A673 (cell line): ENCODE data around the gene FAM174C.

Source experiments
- EZH2 ChIP-seq: fragments of 200-600 bp; sonication (generic); IDR thresholded peaks from 2 replicates; pipeline ENCODE4 v1.6.1; 2017; ENCODE audit warnings: borderline replicate concordance, low read depth, mild to moderate bottlenecking, mixed read lengths, antibody characterized with exemption, low read length; ENCODE audit not compliant: poor library complexity, severe bottlenecking
- TF ChIP-seq, protein P1 (sequence below): fragments of 300-800, 200-600 bp; sonication (generic); conservative IDR thresholded peaks from 2 replicates; pipeline ENCODE4 v1.5.1; 2017; ENCODE audit warnings: low read depth, mild to moderate bottlenecking, antibody characterized with exemption, low read length, moderate library complexity, mixed read lengths

DNA sequence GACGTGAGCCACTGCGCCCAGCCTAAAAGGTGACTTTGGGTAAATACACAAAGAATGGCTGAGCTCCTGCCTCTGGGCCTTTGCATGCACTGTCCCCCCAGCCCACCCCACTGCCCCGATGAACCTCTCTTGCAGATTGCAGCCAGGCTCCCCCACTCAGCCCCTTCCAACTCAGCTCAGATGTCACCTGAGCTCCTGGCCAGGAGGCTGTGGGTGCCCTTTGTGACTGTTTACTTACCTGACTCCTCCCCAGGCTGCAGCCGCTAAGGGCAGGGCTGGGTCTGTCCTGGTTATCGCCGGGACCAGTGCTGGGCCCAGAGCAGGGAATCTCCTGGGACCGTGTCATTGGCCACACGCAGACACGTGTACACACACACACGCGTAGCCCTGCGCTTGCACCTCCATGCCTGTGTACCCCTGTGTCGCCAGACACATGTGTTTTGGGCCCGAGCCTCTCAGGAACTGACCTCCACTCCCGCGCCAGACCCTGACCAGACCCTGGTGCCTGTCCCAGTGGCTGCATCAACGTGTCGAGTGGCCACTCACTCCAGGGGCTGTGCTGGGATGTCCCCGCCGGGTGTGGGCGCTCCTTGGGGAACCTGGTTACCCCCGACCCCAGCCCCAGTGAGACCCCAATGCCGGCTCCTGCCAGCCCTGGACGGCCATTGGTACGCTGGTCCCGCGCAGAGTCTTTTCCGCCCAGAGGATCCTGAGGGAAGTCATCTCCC is 29.0 kb downstream of the FAM174C start:
- TF ChIP-seq, protein P1, sequence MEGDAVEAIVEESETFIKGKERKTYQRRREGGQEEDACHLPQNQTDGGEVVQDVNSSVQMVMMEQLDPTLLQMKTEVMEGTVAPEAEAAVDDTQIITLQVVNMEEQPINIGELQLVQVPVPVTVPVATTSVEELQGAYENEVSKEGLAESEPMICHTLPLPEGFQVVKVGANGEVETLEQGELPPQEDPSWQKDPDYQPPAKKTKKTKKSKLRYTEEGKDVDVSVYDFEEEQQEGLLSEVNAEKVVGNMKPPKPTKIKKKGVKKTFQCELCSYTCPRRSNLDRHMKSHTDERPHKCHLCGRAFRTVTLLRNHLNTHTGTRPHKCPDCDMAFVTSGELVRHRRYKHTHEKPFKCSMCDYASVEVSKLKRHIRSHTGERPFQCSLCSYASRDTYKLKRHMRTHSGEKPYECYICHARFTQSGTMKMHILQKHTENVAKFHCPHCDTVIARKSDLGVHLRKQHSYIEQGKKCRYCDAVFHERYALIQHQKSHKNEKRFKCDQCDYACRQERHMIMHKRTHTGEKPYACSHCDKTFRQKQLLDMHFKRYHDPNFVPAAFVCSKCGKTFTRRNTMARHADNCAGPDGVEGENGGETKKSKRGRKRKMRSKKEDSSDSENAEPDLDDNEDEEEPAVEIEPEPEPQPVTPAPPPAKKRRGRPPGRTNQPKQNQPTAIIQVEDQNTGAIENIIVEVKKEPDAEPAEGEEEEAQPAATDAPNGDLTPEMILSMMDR, result no peak
- no peak for TF ChIP-seq EZH2
